B cell (primary cell): ENCODE measurements around the gene ATOSB. TPM values are rescaled to one million over a fixed set of nuclear protein-coding genes. Genes with fewer than 3 reads are reported as not detected.
A peak's percentile ranks its signal among the peaks of the same experiment; 100 is the strongest.

ENCODE experiments used
- ATAC-seq: fragments of 200-7000 bp; cut with Tn5 transposase; one replicate; pipeline ENCODE4 v1.10.0; 2021; ENCODE audit warnings: low read depth, mild to moderate bottlenecking, moderate number of reproducible peaks, moderate library complexity
- CTCF ChIA-PET: fragments of 350-600 bp; sonication (Branson Sonifier 250); formaldehyde crosslinking; loops from one replicate; lab custom pipeline; 2021; ENCODE audit warnings: antibody characterized with exemption, inconsistent platforms; lab: Charles Lee
- POLR2A ChIA-PET: fragments of 350-600 bp; sonication (Branson Sonifier 250); formaldehyde crosslinking; loops from one replicate; lab custom pipeline; 2021; ENCODE audit warnings: antibody characterized with exemption; lab: Charles Lee
- DNase-seq: peaks from one replicate; pipeline ENCODE4 v3.0.0; 2013
- H2AFZ ChIP-seq: 2 replicates; pipeline ENCODE4 v1.6.1; 2012; ENCODE audit warnings: mild to moderate bottlenecking, low read depth, low read length; ENCODE audit not compliant: insufficient read depth, poor library complexity, severe bottlenecking
- H3K27ac ChIP-seq, 2 donors: 1 replicate in 1 of 2; 2 replicates in 1 of 2; pipeline ENCODE4 v1.5.1; 2012 to 2013; ENCODE audit warnings: low read length in 2 of 2, mild to moderate bottlenecking in 2 of 2, moderate library complexity in 1 of 2
- H3K27me3 ChIP-seq, 4 experiments: fragments of 200-600 bp in 1 of 4; sonication (generic) in 1 of 4; replicated peaks in 1 of 4; 1 replicate in 2 of 4; 2 replicates in 2 of 4; pipeline versions ENCODE4 v1.6.1 to v1.7.0; 2013 to 2016; ENCODE audit warnings: low read length in 3 of 4, mild to moderate bottlenecking in 2 of 4, mixed read lengths in 1 of 4, moderate library complexity in 1 of 4; ENCODE audit not compliant: insufficient read depth in 4 of 4, control insufficient read depth in 3 of 4; ENCODE audit errors: control extremely low read depth in 1 of 4
- H3K36me3 ChIP-seq, 2 experiments: replicated peaks in 1 of 2; 1 replicate in 1 of 2; 2 replicates in 1 of 2; pipeline versions ENCODE4 v1.6.1 to v1.7.1; 2013; ENCODE audit warnings: low read length in 1 of 2; ENCODE audit not compliant: insufficient read depth in 2 of 2, control insufficient read depth in 1 of 2; ENCODE audit errors: control extremely low read depth in 1 of 2, extremely low read depth in 1 of 2
- H3K4me1 ChIP-seq, 2 donors: fragments of 200-600 bp in 1 of 2; sonication (generic) in 1 of 2; 1 replicate in 1 of 2; 2 replicates in 1 of 2; pipeline versions ENCODE4 v1.5.1 to v1.6.1; 2013 to 2017; ENCODE audit warnings: low read length in 2 of 2; ENCODE audit not compliant: control insufficient read depth in 2 of 2, insufficient read depth in 2 of 2
- H3K4me2 ChIP-seq: replicated peaks from 2 replicates; pipeline ENCODE3; 2012; ENCODE audit warnings: mild to moderate bottlenecking, low read depth, low read length; ENCODE audit not compliant: poor library complexity, severe bottlenecking
- H3K4me3 ChIP-seq, 5 experiments: fragments of 200-600 bp in 1 of 5; sonication (generic) in 1 of 5; 1 replicate in 3 of 5; 2 replicates in 2 of 5; pipeline versions ENCODE4 v1.5.1 to v1.7.0; 2011 to 2016; ENCODE audit warnings: low read length in 4 of 5, mild to moderate bottlenecking in 4 of 5, low read depth in 2 of 5, control low read depth in 1 of 5, moderate library complexity in 1 of 5; ENCODE audit not compliant: insufficient read depth in 1 of 5; ENCODE audit errors: control extremely low read depth in 1 of 5, extremely low read depth in 1 of 5
- H3K79me2 ChIP-seq: fragments of 200-600 bp; sonication (generic); one replicate; pipeline ENCODE4 v1.6.0; 2016; ENCODE audit warnings: low read length; ENCODE audit not compliant: control insufficient read depth, insufficient read depth
- H3K9ac ChIP-seq: fragments of 200-600 bp; sonication (generic); 2 replicates; pipeline ENCODE4 v1.6.1; 2017; ENCODE audit warnings: mild to moderate bottlenecking, low read length, moderate library complexity
- H3K9me3 ChIP-seq, 3 donors: one replicate each; pipeline versions ENCODE4 v1.6.1 to v1.7.1; 2013; ENCODE audit warnings: low read length in 2 of 3; ENCODE audit not compliant: control insufficient read depth in 2 of 3, insufficient read depth in 1 of 3; ENCODE audit errors: control extremely low read depth in 1 of 3
- H4K20me1 ChIP-seq: 2 replicates; pipeline ENCODE4 v1.6.0; 2012; ENCODE audit warnings: mild to moderate bottlenecking, low read length; ENCODE audit not compliant: insufficient read depth, control insufficient read depth, poor library complexity, severe bottlenecking
- H3K27ac Mint-ChIP-seq: one replicate; pipeline ENCODE4 v1.8.0; 2021; ENCODE audit warnings: mixed read lengths
- H3K27me3 Mint-ChIP-seq: one replicate; pipeline ENCODE4 v1.8.0; 2021; ENCODE audit warnings: mixed read lengths
- H3K4me1 Mint-ChIP-seq: one replicate; pipeline ENCODE4 v1.8.0; 2021; ENCODE audit warnings: mixed read lengths
- H3K4me3 Mint-ChIP-seq: one replicate; pipeline ENCODE4 v1.8.0; 2021; ENCODE audit warnings: mixed read lengths
- H3K9me3 Mint-ChIP-seq: one replicate; pipeline ENCODE4 v1.8.0; 2022; ENCODE audit warnings: mixed read lengths; ENCODE audit not compliant: insufficient read depth
- EZH2 ChIP-seq: IDR thresholded peaks from 2 replicates; pipeline ENCODE4 v1.6.1; 2012; ENCODE audit warnings: borderline replicate concordance, low read depth, mild to moderate bottlenecking, moderate library complexity, low read length; ENCODE audit not compliant: insufficient read depth, poor library complexity, severe bottlenecking
- WGBS: methylation state at CpG from one replicate; pipeline ENCODE4 v1.1.5; 2013; ENCODE audit warnings: missing lambda C conversion rate; ENCODE audit not compliant: insufficient coverage; 5-methylcytosine and 5-hydroxymethylcytosine counted together
- intact Hi-C: fragments of 100-400 bp; cut with micrococcal nuclease; formaldehyde crosslinking; loops from one replicate; pipeline ENCODE4 v1.10.0; 2022
- polyA plus RNA-seq: library from polyadenylated mRNA; depleted of rRNA; stranded (reverse); fragments of >200 nt; gene quantifications from 2 replicates; pipeline ENCODE4 v1.2.3, GENCODE V29; 2012
- total RNA-seq, 2 donors: library from RNA; stranded (reverse); fragments of 120-200 nt in 1 of 2; gene quantifications; 1 replicate in 1 of 2; 2 replicates in 1 of 2; pipeline versions ENCODE4 v1.2.3 to v1.2.4, GENCODE V29; 2013 to 2022
- TF ChIP-seq, protein P1 (sequence below): fragments of 200-600 bp; IDR thresholded peaks from one replicate; pipeline ENCODE4 v1.8.0; 2022; ENCODE audit warnings: antibody characterized with exemption, mild to moderate bottlenecking

ATOSB gene
- total and polyA plus RNA-seq, 2 donors (not counting 1 experiment from before 2014, with no cell fraction given): 6.5 to 9.4 TPM

DNA sequence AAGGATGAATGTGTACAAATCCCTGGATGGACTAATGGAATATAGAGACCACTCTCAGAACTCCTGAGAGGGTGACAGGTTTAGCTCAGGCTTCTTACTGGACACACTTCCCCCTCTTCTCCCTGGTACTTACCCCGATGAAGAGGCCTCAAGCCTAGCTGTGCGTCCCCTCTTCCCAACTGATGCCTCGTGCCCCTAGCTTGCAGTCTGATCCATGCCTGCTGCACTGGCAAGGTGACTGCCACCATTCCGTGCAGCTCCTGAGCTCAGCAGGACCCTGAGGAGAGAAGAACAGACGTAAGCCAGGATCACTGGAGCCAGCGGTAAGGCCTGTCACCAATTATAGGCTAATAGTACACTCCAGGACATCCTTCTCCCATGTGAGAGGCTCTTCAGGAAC, 7.2 kb downstream of the ATOSB start:
- Histone ChIP-seq H3K79me2 (peaks cover 8% of the 10 kb centered on the region), H3K9me3 (no peaks in the 10 kb centered on the region), H3K27ac (no peak overlapping the region), H2AFZ (no peak overlapping the region), H4K20me1 (no peaks in the 10 kb centered on the region), H3K4me1 (peaks cover 15 to 27% of the 10 kb centered on the region in 2 donors), H3K9ac (no peak overlapping the region), H3K4me3 (no peak overlapping the region), H3K4me2 (no peak overlapping the region), H3K27me3 (no peaks in the 10 kb centered on the region), H3K36me3 (peaks cover 0 to 10% of the 10 kb centered on the region in 2 experiments)
- Mint-ChIP-seq H3K4me1 (peaks cover 33% of the 10 kb centered on the region), H3K27ac (no peak overlapping the region), H3K27me3 (no peaks in the 10 kb centered on the region), H3K9me3 (no peaks in the 10 kb centered on the region), H3K4me3 (no peak overlapping the region)
- ChIA-PET POLR2A (no interaction called here), CTCF (no interaction called here)
- 92% methylated on average over 4 of the region's 6 CpGs for WGBS
- intact Hi-C loops: no loop called here
- ATAC-seq: no peak
- DNase-seq: peak; percentile 4
- TF ChIP-seq EZH2: no peak
- TF ChIP-seq, protein P1, sequence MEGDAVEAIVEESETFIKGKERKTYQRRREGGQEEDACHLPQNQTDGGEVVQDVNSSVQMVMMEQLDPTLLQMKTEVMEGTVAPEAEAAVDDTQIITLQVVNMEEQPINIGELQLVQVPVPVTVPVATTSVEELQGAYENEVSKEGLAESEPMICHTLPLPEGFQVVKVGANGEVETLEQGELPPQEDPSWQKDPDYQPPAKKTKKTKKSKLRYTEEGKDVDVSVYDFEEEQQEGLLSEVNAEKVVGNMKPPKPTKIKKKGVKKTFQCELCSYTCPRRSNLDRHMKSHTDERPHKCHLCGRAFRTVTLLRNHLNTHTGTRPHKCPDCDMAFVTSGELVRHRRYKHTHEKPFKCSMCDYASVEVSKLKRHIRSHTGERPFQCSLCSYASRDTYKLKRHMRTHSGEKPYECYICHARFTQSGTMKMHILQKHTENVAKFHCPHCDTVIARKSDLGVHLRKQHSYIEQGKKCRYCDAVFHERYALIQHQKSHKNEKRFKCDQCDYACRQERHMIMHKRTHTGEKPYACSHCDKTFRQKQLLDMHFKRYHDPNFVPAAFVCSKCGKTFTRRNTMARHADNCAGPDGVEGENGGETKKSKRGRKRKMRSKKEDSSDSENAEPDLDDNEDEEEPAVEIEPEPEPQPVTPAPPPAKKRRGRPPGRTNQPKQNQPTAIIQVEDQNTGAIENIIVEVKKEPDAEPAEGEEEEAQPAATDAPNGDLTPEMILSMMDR: no peak

DNA sequence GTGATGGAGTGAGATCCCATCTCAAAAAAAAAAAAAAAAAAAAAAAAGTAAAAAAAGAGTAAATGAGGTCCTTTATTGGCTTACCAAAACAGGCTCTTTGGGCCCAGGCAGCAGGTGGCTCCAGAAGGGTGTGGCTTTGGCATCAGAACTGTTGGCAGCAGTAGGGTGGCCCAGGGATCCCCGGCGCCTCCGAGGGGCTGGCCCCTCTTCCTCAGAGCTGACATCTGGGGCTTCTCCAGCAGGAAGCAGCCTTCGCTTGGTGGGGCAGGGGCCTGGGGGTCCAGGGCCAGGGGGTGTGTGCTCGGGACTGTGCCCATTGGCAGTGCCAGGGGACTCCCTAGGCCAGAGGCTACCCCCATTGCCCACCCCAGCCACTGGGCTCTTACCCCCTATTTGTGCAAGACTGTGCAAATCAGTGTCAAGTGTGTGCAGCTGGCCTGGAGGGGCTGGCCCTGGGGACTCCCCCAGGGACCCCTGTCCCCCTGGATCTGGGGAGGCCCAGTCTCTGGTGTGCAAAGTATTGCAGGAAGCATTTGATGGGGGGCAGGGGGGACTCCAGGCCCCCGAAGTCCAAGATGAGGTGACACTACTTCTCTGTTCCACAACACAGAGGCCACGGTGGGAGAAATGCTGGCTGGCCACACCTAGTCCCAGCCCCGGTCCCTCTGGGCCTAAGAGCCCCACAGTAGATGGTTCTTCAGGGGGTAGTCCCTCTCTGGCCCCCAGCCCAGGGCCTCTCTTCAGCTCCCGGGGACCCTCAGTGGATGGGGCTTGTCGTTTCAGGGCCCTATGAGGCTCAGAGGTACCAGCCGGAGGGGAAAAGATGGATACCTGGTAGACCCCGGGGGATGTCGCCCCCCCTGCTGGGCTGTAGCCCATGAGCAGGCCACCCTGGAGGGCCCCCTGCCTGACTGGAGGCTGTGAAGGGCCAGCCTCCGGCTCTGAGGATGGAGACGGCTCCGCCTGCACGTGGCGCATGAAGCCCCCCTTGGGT, 8.1 kb downstream of the ATOSB start:
- Histone ChIP-seq H3K9ac (no peak overlapping the region), H3K4me1 (peaks cover 18 to 32% of the 10 kb centered on the region in 2 donors), H2AFZ (no peak overlapping the region), H3K27me3 (no peaks in the 10 kb centered on the region), H3K4me3 (no peak overlapping the region), H3K36me3 (peaks cover 0 to 10% of the 10 kb centered on the region in 2 experiments), H3K79me2 (peaks cover 11% of the 10 kb centered on the region), H3K4me2 (no peak overlapping the region), H4K20me1 (no peaks in the 10 kb centered on the region), H3K9me3 (no peaks in the 10 kb centered on the region), H3K27ac (no peak overlapping the region)
- no peak for TF ChIP-seq EZH2
- TF ChIP-seq, protein P1: no peak
- ATAC-seq (no peak), DNase-seq (peak; percentile 11)
- 96% methylated on average over 14 of the region's 18 CpGs for WGBS
- ChIA-PET CTCF (interaction anchor here (1.6 to 2.8 kb wide), 2 partner anchors 11 to 208 kb away, joined by 4 to 9 read pairs; partner anchors contain the start of gene PIGO), POLR2A (interaction anchor here (0.7 kb wide), 1 partner anchor 621 kb away, joined by 6 read pairs; no protein-coding TSS in a partner anchor)
- H3K4me3 Mint-ChIP-seq: no peak overlapping the region
- intact Hi-C loops: no loop called here
- no peaks in the 10 kb centered on the region for H3K27me3 Mint-ChIP-seq
- no peaks in the 10 kb centered on the region for H3K9me3 Mint-ChIP-seq
- H3K27ac Mint-ChIP-seq: no peak overlapping the region
- peaks cover 36% of the 10 kb centered on the region for H3K4me1 Mint-ChIP-seq
